Activated B cell treated with CpG ODN at 0.5 μM for 24 hours (primary cell): Measurements from ENCODE around the gene ANGEL2. TPM values are rescaled to one million over a fixed set of nuclear protein-coding genes. Genes with fewer than 3 reads are reported as not detected.

Source experiments
- ATAC-seq: fragments of 200-7000 bp; cut with Tn5 transposase; one replicate; pipeline ENCODE4 v1.10.0; 2021; ENCODE audit warnings: low read depth, mild to moderate bottlenecking, moderate library complexity
- CTCF ChIA-PET: fragments of 350-600 bp; sonication (Branson Sonifier 250); formaldehyde crosslinking; loops from one replicate; lab custom pipeline; 2021; ENCODE audit warnings: antibody characterized with exemption; lab: Charles Lee
- POLR2A ChIA-PET: fragments of 350-600 bp; sonication (Branson Sonifier 250); formaldehyde crosslinking; loops from one replicate; lab custom pipeline; 2021; ENCODE audit warnings: antibody characterized with exemption; lab: Charles Lee
- DNase-seq: peaks from one replicate; pipeline ENCODE4 v3.0.0; 2022
- H3K27ac Mint-ChIP-seq: one replicate; pipeline ENCODE4 v1.8.0; 2020; ENCODE audit warnings: mixed read lengths
- H3K27me3 Mint-ChIP-seq: one replicate; pipeline ENCODE4 v1.8.0; 2021; ENCODE audit warnings: mixed read lengths
- H3K36me3 Mint-ChIP-seq: one replicate; pipeline ENCODE4 v1.8.0; 2021; ENCODE audit warnings: low read depth, mixed read lengths
- H3K4me1 Mint-ChIP-seq: one replicate; pipeline ENCODE4 v1.8.0; 2021; ENCODE audit warnings: mixed read lengths
- H3K4me3 Mint-ChIP-seq: one replicate; pipeline ENCODE4 v1.8.0; 2020; ENCODE audit warnings: mild to moderate bottlenecking, mixed read lengths
- H3K9me3 Mint-ChIP-seq: one replicate; pipeline ENCODE4 v1.8.0; 2020; ENCODE audit warnings: mixed read lengths
- CTCF ChIP-seq: fragments of 200-600 bp; IDR thresholded peaks from one replicate; pipeline ENCODE4 v1.8.0; 2022; ENCODE audit warnings: antibody characterized with exemption, mild to moderate bottlenecking
- intact Hi-C: fragments of 100-400 bp; cut with micrococcal nuclease; formaldehyde crosslinking; loops from one replicate; pipeline ENCODE4 v1.15.1; 2024
- total RNA-seq: library from RNA; stranded (reverse); gene quantifications from 2 replicates; pipeline ENCODE4 v1.2.3, GENCODE V29; 2022

The ANGEL2 gene
- total RNA-seq, 1 donor from 2014 or later: 63.3 TPM

GRCh38 chr1:212964102-212964501, 51.6 kb downstream of the ANGEL2 start:
- no peak overlapping the region for H3K27ac Mint-ChIP-seq
- ATAC-seq (no peak), DNase-seq (no peak)
- H3K27me3 Mint-ChIP-seq: no peaks in the 10 kb centered on the region
- CTCF ChIA-PET: no interaction called here
- no peak for TF ChIP-seq CTCF
- no peaks in the 10 kb centered on the region for H3K9me3 Mint-ChIP-seq
- no peaks in the 10 kb centered on the region for H3K36me3 Mint-ChIP-seq
- POLR2A ChIA-PET: interaction anchor here (0.6 kb wide), 1 partner anchor 1438 kb away, joined by 5 read pairs; no protein-coding TSS in a partner anchor
- peaks cover 3% of the 10 kb centered on the region for H3K4me1 Mint-ChIP-seq
- intact Hi-C loops: no loop called here
- no peak overlapping the region for H3K4me3 Mint-ChIP-seq

- DNase-seq (no peak), ATAC-seq (no peak)
- CTCF ChIA-PET: no interaction called here
- TF ChIP-seq CTCF: no peak
- peaks cover 2% of the 10 kb centered on the region for H3K27me3 Mint-ChIP-seq
- intact Hi-C loops: no loop called here
- no peak overlapping the region for H3K27ac Mint-ChIP-seq
- no peaks in the 10 kb centered on the region for H3K36me3 Mint-ChIP-seq
- no peak overlapping the region for H3K4me3 Mint-ChIP-seq
- POLR2A ChIA-PET: no interaction called here
- H3K9me3 Mint-ChIP-seq: no peaks in the 10 kb centered on the region
- H3K4me1 Mint-ChIP-seq: peaks cover 3% of the 10 kb centered on the region
Measured at GRCh38 chr1:212962509-212962908, 53.2 kb downstream of the ANGEL2 start.

GRCh38 chr1:212960932-212961331, 54.7 kb downstream of the ANGEL2 start:
- no peak for DNase-seq
- intact Hi-C loops: no loop called here
- Mint-ChIP-seq H3K27ac (no peak overlapping the region), H3K36me3 (no peaks in the 10 kb centered on the region), H3K9me3 (no peaks in the 10 kb centered on the region), H3K4me3 (no peak overlapping the region), H3K27me3 (peaks cover 7% of the 10 kb centered on the region), H3K4me1 (peaks cover 3% of the 10 kb centered on the region)
- POLR2A ChIA-PET: no interaction called here
- CTCF ChIA-PET: no interaction called here
- TF ChIP-seq CTCF: no peak
- ATAC-seq: no peak

- TF ChIP-seq CTCF: no peak
- ChIA-PET CTCF (no interaction called here), POLR2A (no interaction called here)
- DNase-seq: no peak
- intact Hi-C loops: no loop called here
- Mint-ChIP-seq H3K9me3 (no peaks in the 10 kb centered on the region), H3K4me1 (peaks cover 3% of the 10 kb centered on the region), H3K36me3 (no peaks in the 10 kb centered on the region), H3K27ac (no peak overlapping the region), H3K27me3 (peaks cover 7% of the 10 kb centered on the region), H3K4me3 (no peak overlapping the region)
- no peak for ATAC-seq
Measured at GRCh38 chr1:212959266-212960220, 56.1 kb downstream of the ANGEL2 start.

- Mint-ChIP-seq H3K36me3 (no peaks in the 10 kb centered on the region), H3K4me1 (peaks cover 3% of the 10 kb centered on the region), H3K27me3 (peaks cover 8% of the 10 kb centered on the region), H3K9me3 (no peaks in the 10 kb centered on the region), H3K4me3 (no peak overlapping the region), H3K27ac (no peak overlapping the region)
- POLR2A ChIA-PET: interaction anchor here (0.6 to 1.1 kb wide), 2 partner anchors 18 to 101 kb away, joined by 3 read pairs; no protein-coding TSS in a partner anchor
- CTCF ChIA-PET: no interaction called here
- no peak for TF ChIP-seq CTCF
- intact Hi-C loops: no loop called here
- no peak for DNase-seq
- no peak for ATAC-seq
Measured at GRCh38 chr1:212958175-212958574, 57.5 kb downstream of the ANGEL2 start.
